ENCODE results near the gene KAT2B.

KAT2B gene

GRCh38 chr3:20197775-20198174 lies 157.5 kb downstream of the KAT2B start:
- TF ChIP-seq ZNF274 (IDR thresholded peaks at IDR 0.05; ENCODE audit: low read depth, low read length): no peak
- H3K4me3 ChIP-seq (ENCODE audit: low read length): no peak overlapping the region

GRCh38 chr3:20201143-20201542 lies 160.9 kb downstream of the KAT2B start:
- no peak for TF ChIP-seq ZNF274 (IDR thresholded peaks at IDR 0.05; ENCODE audit: low read depth, low read length)
- no peak overlapping the region for H3K4me3 ChIP-seq (ENCODE audit: low read length)

Measured in GM08714 (cell line).